ENCODE measurements around the gene GRM8.

Gene GRM8

DNA sequence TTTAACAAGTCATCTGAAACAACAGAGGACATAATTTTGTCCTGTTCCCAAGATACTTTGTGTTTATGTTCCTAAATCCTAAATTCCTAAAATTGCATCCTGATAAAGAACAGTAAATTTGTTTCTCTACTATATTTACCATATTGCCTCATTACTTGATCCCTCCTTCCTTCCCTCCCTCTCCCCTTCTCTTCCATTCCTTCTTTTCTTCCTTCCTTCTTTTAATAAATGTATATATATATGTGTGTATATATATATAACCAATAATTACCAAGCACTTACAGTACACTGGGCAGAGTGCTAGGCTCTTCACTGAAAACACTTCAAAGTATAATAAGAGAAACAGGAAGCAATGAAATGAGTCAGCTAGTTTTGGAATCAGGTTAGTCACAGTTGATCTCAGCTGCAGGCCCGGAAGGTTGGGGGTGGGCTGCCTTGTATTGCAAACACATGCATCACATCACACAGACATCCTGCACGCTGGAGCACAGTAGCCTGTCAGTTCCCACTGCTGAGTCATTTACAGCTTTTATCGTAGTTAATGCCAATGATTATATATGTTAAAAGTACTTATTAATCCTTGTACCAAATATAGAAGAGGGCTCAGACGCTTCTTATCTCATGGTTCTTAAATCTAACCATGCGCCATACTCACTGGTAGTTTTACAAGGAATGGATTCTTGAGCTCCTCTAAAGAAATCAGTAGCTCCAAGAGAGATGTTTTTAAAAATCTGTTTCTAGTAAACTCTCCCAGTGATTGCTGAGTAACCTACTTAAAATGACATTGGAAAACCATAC lies 551.7 kb downstream of the GRM8 start:
- peaks cover 33% of the 10 kb centered on the region for H3K4me1 ChIP-seq

DNA sequence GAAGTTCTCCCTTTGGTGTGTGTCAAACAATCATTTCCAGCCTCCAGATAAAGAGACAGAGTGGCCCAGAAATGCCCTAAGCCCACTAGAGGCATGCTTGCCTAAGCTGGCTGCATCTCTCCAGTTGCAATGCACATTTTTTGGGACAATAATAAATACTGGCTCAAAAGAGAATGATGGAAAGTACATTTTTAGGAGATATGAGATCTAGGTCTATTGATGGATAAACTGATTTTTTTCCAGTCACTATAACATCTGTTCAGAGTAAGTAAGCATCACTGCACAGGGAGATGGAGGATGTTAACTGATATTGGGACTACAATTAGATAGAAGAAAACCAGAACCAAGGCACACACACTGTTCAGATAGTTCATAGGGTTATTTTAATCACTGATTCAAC lies 553.0 kb downstream of the GRM8 start:
- no peak overlapping the region for H3K4me3 ChIP-seq (ENCODE audit: low read depth, low read length)
- no peaks in the 10 kb centered on the region for H3K9me3 ChIP-seq
- H3K27me3 ChIP-seq, result no peaks in the 10 kb centered on the region
- TF ChIP-seq, protein P1, sequence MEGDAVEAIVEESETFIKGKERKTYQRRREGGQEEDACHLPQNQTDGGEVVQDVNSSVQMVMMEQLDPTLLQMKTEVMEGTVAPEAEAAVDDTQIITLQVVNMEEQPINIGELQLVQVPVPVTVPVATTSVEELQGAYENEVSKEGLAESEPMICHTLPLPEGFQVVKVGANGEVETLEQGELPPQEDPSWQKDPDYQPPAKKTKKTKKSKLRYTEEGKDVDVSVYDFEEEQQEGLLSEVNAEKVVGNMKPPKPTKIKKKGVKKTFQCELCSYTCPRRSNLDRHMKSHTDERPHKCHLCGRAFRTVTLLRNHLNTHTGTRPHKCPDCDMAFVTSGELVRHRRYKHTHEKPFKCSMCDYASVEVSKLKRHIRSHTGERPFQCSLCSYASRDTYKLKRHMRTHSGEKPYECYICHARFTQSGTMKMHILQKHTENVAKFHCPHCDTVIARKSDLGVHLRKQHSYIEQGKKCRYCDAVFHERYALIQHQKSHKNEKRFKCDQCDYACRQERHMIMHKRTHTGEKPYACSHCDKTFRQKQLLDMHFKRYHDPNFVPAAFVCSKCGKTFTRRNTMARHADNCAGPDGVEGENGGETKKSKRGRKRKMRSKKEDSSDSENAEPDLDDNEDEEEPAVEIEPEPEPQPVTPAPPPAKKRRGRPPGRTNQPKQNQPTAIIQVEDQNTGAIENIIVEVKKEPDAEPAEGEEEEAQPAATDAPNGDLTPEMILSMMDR (IDR thresholded peaks at IDR 0.05; ENCODE audit: low read depth, low read length), result peak; percentile 43
- H3K36me3 ChIP-seq, result no peaks in the 10 kb centered on the region
- peak; percentile 30 for DNase-seq
- peaks cover 33% of the 10 kb centered on the region for H3K4me1 ChIP-seq

More for the DNA sequence above, 551.7 kb downstream of the GRM8 start:
- Histone ChIP-seq H3K9me3 (no peaks in the 10 kb centered on the region), H3K36me3 (no peaks in the 10 kb centered on the region), H3K27me3 (no peaks in the 10 kb centered on the region), H3K4me3 (ENCODE audit: low read depth, low read length) (peak overlapping the region; percentile 20)
- TF ChIP-seq, protein P1 (IDR thresholded peaks at IDR 0.05; ENCODE audit: low read depth, low read length), result no peak
- DNase-seq, result peak; percentile 93

DNA sequence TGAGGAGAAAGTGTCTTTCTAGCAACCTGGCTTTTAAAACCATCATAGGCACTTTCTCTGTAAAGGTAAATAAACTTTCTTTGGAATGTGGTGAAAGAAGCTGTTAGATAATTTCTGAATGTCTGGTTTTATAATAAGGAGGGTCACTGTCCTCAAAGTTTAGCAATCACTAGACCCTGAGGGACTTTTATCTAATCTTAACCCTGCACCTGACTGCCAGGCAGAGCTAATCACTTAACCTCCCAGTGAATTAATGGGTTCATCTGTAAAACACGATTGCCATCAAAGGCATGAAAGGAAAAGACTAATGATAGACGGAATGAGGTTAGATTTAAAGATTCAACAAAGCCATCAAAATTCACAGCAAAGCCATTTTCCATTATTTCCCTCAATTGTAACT lies 553.8 kb downstream of the GRM8 start:
- Histone ChIP-seq H3K9me3 (no peaks in the 10 kb centered on the region), H3K36me3 (no peaks in the 10 kb centered on the region), H3K4me1 (peaks cover 33% of the 10 kb centered on the region), H3K4me3 (ENCODE audit: low read depth, low read length) (no peak overlapping the region), H3K27me3 (no peaks in the 10 kb centered on the region)
- TF ChIP-seq, protein P1 (IDR thresholded peaks at IDR 0.05; ENCODE audit: low read depth, low read length), result no peak
- no peak for DNase-seq

DNA sequence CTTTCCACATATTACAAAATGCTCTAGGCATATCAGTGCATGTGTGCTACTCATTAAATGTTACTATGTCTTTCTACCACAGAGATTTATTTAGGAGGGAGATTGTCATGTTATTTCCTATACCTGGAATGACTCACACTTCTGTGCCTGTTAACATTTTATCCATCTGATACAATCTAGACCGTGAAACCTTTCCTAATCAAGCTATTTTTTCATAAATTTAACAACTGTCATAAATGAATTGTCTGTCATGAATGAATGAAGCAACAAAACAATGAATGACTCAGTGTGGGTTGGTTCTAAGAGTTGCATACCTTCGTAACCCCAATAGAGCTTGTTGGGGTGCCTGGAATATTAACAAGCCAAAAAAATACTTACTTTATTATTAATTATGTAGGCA lies 554.3 kb downstream of the GRM8 start:
- DNase-seq, result no peak
- TF ChIP-seq, protein P1 (IDR thresholded peaks at IDR 0.05; ENCODE audit: low read depth, low read length), result no peak
- peaks cover 33% of the 10 kb centered on the region for H3K4me1 ChIP-seq
- H3K9me3 ChIP-seq, result no peaks in the 10 kb centered on the region
- no peak overlapping the region for H3K4me3 ChIP-seq (ENCODE audit: low read depth, low read length)
- H3K36me3 ChIP-seq, result no peaks in the 10 kb centered on the region
- H3K27me3 ChIP-seq, result no peaks in the 10 kb centered on the region

DNA sequence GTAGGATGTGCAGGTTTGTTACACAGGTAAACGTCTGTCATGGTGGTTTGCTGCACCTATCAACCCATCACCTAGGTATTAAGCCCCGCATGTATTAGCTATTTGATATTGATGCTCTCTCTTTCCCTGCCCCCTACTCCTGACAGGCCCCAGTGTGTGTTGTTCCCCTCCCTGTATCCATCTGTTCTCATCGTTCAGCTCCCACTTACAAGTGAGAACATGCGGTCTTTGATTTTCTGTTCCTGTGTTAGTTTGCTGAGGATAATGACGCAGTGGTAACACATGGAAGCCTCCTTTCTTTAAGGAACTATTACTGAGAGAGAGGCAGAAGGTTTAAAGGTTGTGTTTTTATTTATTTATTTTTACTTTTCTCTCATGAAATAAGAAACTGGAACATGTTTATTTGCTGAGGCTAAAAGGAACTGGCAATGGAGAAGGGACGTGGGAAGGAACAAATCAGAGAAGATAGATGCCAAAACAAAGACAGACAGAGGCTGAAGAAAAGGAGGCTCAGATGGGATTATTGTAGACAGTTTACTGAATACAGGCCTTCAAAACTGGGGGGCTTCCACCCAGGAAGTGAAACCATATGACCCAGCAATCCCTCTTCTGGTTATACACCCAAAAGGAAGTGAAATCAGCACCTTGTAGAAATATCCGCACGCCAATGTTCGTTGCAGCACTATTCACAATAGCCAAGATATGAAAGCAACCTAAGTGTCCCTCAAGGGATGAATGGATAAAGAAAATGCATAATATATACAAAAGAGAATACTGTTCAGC lies 556.3 kb downstream of the GRM8 start:
- DNase-seq, result no peak
- Histone ChIP-seq H3K36me3 (no peaks in the 10 kb centered on the region), H3K27me3 (no peaks in the 10 kb centered on the region), H3K9me3 (no peaks in the 10 kb centered on the region), H3K4me1 (peaks cover 19% of the 10 kb centered on the region), H3K4me3 (ENCODE audit: low read depth, low read length) (no peak overlapping the region)
- TF ChIP-seq, protein P1 (IDR thresholded peaks at IDR 0.05; ENCODE audit: low read depth, low read length), result no peak

Data from BE2C (cell line).